GM10248 (cell line): ENCODE data around the gene RFXANK.

Experiments used
- CTCF ChIA-PET: fragments of 300-600 bp; sonication (Branson Sonifier 250); formaldehyde crosslinking; extraction: SDS; loops from one replicate; lab custom pipeline; 2021; ENCODE audit warnings: antibody characterized with exemption; lab: Yijun Ruan, JAX
- POLR2A ChIA-PET: fragments of 350-650 bp; sonication (Branson Sonifier 250); formaldehyde crosslinking; extraction: SDS; loops from one replicate; lab custom pipeline; 2020; ENCODE audit warnings: antibody characterized with exemption; lab: Yijun Ruan, JAX
- DNase-seq: peaks from one replicate; pipeline ENCODE4 v3.0.0; 2012; ENCODE audit errors: extremely low spot score
- TF ChIP-seq, protein P1 (sequence below): IDR thresholded peaks from 2 replicates; pipeline ENCODE4 v1.5.1; 2012; ENCODE audit warnings: mild to moderate bottlenecking, low read depth; ENCODE audit errors: extremely low read depth, missing control alignments, control extremely low read depth

Gene RFXANK

DNA sequence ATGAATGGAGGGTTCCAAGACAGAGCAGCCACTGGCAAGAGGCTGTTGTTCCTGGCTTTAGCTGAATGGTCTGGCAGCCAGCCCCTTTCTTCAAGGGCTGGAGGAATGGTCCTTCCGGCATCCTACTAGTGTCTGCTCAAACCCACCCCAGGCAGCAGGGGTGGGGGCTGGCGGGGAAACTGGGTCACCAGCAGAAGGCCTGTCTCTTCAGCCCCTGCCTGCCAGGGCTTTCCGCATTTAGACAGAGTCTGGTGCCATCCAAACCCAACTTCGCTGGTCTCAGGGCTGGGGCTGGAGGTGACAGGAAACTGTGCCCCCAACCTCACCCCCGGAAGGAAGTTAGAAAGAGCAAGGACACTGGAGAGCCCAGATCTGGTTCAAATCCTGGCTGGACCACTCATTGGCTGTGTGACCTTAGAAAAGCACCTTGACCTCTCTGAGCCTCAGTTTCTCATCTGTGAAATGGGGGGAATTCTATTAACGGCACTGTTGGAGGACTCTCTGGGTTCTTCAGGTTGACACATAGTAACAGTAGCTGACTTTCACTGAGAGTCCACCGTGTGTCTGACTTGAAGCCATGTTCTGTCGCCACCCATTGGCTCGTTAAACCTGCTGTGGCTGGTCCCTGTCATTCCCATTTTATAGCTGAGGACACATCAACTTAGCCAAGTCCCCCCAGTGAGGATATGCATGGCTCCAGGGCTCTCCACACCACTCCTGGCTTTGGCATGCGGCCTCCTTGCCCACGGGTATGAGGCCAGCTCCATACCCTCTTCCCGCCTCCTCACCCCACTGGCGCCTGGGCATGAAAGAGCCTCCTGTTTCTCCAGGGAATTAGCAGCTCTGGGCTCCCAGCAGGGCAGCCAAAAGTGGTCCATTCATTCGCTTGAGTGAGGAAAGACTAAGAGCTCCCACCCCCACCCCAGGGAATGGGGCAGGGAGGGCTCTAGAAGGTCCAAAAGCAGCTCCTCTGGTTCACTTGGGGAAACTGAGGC lies 13.7 kb downstream of the RFXANK start:
- DNase-seq, result no peak
- ChIA-PET POLR2A (interaction anchor here (0.6 kb wide), 1 partner anchor 415 kb away, joined by 7 read pairs; no protein-coding TSS in a partner anchor), CTCF (interaction anchor here (0.9 kb wide), 1 partner anchor 31 kb away, joined by 3 read pairs; no protein-coding TSS in a partner anchor)
- TF ChIP-seq, protein P1, sequence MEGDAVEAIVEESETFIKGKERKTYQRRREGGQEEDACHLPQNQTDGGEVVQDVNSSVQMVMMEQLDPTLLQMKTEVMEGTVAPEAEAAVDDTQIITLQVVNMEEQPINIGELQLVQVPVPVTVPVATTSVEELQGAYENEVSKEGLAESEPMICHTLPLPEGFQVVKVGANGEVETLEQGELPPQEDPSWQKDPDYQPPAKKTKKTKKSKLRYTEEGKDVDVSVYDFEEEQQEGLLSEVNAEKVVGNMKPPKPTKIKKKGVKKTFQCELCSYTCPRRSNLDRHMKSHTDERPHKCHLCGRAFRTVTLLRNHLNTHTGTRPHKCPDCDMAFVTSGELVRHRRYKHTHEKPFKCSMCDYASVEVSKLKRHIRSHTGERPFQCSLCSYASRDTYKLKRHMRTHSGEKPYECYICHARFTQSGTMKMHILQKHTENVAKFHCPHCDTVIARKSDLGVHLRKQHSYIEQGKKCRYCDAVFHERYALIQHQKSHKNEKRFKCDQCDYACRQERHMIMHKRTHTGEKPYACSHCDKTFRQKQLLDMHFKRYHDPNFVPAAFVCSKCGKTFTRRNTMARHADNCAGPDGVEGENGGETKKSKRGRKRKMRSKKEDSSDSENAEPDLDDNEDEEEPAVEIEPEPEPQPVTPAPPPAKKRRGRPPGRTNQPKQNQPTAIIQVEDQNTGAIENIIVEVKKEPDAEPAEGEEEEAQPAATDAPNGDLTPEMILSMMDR, result no peak

DNA sequence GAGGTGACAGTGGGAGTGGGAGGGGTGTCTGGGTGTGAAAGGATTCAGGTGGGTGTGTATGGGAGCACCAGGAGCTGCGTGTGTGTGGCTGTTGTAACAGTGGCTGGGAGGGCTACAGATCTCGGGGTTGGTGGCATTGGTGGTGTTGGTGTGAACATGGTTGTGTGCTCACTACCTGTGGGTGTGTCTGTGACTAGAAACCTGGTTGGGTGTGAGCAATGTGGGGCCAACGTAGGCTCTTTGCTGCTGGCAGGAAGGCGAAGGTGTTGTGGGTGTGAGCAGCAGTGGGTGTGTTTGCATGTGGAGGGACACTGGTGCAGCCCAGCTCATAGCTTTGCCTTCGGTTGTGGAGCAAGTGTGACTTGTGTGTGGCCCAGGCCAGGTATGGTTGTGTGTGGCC lies 14.9 kb downstream of the RFXANK start:
- TF ChIP-seq, protein P1, result no peak
- ChIA-PET CTCF (no interaction called here), POLR2A (no interaction called here)
- DNase-seq, result no peak

DNA sequence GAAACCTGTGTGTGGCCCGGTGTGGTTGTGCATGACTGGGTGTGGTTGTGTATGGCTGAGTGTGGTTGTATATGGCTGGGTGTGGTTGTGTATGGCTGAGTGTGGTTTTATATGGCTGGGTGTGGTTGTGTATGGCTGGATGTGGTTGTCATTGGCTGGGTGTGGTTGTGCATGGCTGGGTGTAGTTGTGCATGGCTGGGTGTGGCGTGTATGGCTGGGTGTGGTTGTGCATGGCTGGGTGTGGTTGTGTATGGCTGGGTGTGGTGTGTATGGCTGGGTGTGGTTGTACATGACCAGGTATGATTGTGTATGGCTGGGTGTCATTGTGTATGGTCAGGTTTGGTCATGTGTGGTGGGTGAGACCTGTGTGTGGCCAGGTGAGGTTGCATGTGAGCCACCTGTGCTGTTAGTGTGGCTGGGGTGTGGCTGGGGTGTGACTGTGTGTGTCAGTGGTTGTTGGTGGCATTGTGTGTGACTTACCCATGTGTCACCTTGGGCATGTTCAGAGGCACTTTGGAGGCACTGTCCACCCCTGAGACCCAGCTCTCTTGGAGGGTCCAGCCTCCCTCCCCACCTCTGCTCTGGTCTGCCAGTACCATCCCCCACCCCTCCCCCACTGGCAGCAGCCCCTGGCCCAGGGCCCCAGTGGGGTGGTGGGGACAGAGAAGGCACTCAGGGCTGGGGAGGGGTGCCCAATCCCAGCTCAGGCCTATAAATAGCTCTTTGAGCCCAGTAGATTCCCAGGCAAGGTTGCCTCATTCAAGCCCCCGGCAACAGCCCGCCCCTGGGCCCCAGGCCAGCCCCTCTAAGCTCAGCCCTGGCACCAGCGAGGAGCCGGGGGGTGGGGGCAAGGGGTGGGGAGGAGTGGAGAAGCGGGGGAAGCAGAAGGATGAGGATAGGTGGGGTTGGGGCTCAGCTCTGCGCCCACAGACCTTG lies 15.8 kb downstream of the RFXANK start:
- ChIA-PET CTCF (interaction anchor here (0.8 to 2.0 kb wide), 2 partner anchors 16 to 19 kb away, joined by 3 to 5 read pairs; no protein-coding TSS in a partner anchor), POLR2A (no interaction called here)
- TF ChIP-seq, protein P1, result no peak
- DNase-seq, result no peak

DNA sequence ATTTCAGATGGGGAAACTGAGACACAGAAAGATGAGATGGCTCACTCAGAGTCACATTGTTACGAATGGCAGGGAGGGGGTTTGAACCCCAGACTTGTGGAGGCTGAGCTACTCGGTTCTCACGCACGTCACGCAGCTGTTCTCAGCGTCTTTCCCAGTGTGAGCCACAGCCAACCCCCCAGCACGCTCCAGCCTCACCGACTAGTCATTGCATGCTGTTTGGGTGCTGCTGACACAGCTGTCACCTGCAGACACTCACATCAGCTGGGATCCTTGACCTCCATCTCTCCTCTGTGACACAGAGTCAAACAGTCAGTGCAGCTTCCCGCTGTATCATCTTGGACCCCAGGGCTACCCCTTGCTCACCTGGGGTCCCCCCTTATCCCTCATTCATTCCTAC lies 17.3 kb downstream of the RFXANK start:
- CTCF ChIA-PET, result interaction anchor here (2.0 kb wide), 1 partner anchor 15 kb away, joined by 5 read pairs; no protein-coding TSS in a partner anchor
- no peak for DNase-seq
- TF ChIP-seq, protein P1, result no peak
- POLR2A ChIA-PET, result no interaction called here

DNA sequence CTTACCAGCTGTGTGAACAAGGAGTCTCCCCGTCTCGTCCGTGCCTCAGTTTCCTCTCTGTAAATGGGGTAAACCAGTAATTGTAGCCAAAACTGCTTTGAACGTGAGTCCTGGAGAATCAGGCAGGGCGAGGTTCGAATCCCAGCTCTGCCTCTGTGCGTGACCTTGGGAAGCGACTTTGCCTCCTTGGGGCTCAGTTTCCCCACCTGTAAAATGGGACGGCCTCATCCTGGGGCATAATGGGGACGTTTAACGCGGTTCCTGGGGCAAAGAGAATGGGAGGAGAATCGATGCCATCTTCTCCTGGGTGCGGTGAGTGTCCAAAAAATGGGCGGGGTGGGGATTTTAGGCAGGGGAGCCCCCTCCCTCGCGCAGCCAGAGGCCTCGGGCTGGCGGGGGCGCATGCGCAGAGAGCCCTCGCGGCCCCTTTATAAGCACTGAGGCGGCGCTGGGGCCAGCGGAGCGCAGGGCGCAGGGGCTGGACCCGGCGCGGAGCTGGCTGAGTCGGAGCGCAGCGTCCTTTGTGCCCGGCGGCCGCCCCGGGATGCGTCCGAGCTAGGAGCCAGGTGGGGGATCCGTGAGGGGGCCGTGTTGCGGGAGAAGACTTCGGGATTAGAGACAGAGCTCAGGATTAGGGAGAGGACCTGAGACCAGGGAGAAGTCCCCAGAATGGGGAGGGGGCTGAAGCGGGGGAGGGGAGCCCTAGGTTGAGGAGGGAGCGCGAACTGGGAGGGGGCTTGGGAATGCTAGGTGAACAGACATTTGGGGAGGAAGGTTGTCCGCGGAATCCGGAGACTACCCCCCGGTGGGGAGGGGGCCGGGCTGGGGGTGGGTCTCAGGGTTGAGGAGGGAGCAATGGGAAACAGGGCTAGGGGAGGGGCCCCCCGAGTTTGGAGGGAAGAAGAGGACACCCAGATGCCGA lies 19.7 kb downstream of the RFXANK start, which contains the start of gene NCAN:
Gene NCAN, plus strand, starts transcription at position 460 of the 922 bp plus-strand sequence. CDS start 4,996 bp downstream, outside the sequence.
- DNase-seq, result no peak
- POLR2A ChIA-PET, result interaction anchor here (0.7 kb wide), 1 partner anchor 36 kb away, joined by 3 read pairs; no protein-coding TSS in a partner anchor
- CTCF ChIA-PET, result no interaction called here
- TF ChIP-seq, protein P1, result no peak
